H1 (cell line): ENCODE results near the gene YIF1A. TPM values are rescaled to one million over a fixed set of nuclear protein-coding genes. Genes with fewer than 3 reads are reported as not detected.

ENCODE experiments used
- CTCF ChIA-PET: fragments of 300-600 bp; sonication (Branson Sonifier 250); formaldehyde crosslinking; loops from one replicate; lab custom pipeline; 2021; ENCODE audit not compliant: partially characterized antibody; lab: Charles Lee
- POLR2A ChIA-PET: fragments of 300-600 bp; sonication (Branson Sonifier 250); formaldehyde crosslinking; loops from one replicate; lab custom pipeline; 2021; ENCODE audit warnings: inconsistent platforms; ENCODE audit not compliant: partially characterized antibody; lab: Charles Lee
- DNase-seq, 2 experiments: peaks; one replicate each; pipeline versions ENCODE4 v3.0.0 to v3.0.0-alpha.2; 2010 to 2022; ENCODE audit warnings: low spot score in 2 of 2, low read depth in 1 of 2, mixed read lengths in 1 of 2
- FAIRE-seq: peaks from 2 replicates; lab custom pipeline; 2011; peaks lifted over from hg19 to GRCh38; lab: Jason Lieb, UNC
- H2AFZ ChIP-seq: 2 replicates; pipeline ENCODE4 v1.8.1; 2012; ENCODE audit warnings: low read length, inconsistent platforms
- H2AK5ac ChIP-seq: 2 replicates; pipeline ENCODE4 v1.6.1; 2013; ENCODE audit warnings: low read depth, low read length
- H2BK120ac ChIP-seq: replicated peaks from 2 replicates; pipeline ENCODE3; 2013; ENCODE audit warnings: low read depth, low read length, inconsistent platforms
- H2BK12ac ChIP-seq: 2 replicates; pipeline ENCODE4 v1.6.1; 2013; ENCODE audit warnings: low read depth, low read length
- H2BK15ac ChIP-seq: 2 replicates; pipeline ENCODE4 v1.6.1; 2013; ENCODE audit warnings: low read length
- H2BK20ac ChIP-seq: 2 replicates; pipeline ENCODE4 v1.6.1; 2013; ENCODE audit warnings: low read length
- H2BK5ac ChIP-seq: 2 replicates; pipeline ENCODE4 v1.6.1; 2013; ENCODE audit warnings: low read depth, low read length
- H3K14ac ChIP-seq: 2 replicates; pipeline ENCODE4 v1.6.1; 2013; ENCODE audit warnings: inconsistent platforms; ENCODE audit not compliant: insufficient read length
- H3K18ac ChIP-seq: 2 replicates; pipeline ENCODE4 v1.6.1; 2013; ENCODE audit warnings: low read length; ENCODE audit errors: extremely low read depth
- H3K23ac ChIP-seq: 2 replicates; pipeline ENCODE4 v1.6.1; 2013; ENCODE audit warnings: inconsistent platforms; ENCODE audit not compliant: insufficient read length
- H3K23me2 ChIP-seq: 2 replicates; pipeline ENCODE4 v1.6.1; 2013; ENCODE audit warnings: low read depth, low read length
- H3K27ac ChIP-seq: 2 replicates; pipeline ENCODE4 v1.6.1; 2011; ENCODE audit warnings: low read depth, low read length, inconsistent platforms
- H3K27me3 ChIP-seq, 4 experiments: replicated peaks in 1 of 4; 1 replicate in 1 of 4; 2 replicates in 3 of 4; pipeline versions ENCODE4 v1.6.1 to v1.8.1; 2011 to 2013; ENCODE audit warnings: low read length in 3 of 4, mild to moderate bottlenecking in 3 of 4, inconsistent platforms in 2 of 4, mixed read lengths in 2 of 4, moderate library complexity in 1 of 4; ENCODE audit not compliant: control insufficient read depth in 3 of 4, insufficient read depth in 3 of 4; ENCODE audit errors: extremely low read depth in 1 of 4
- H3K36me3 ChIP-seq, 4 experiments: 2 replicates each; pipeline versions ENCODE4 v1.6.1 to v1.8.1; 2011 to 2013; ENCODE audit warnings: mild to moderate bottlenecking in 4 of 4, low read length in 3 of 4, moderate library complexity in 2 of 4, control low read depth in 1 of 4, inconsistent platforms in 1 of 4; ENCODE audit not compliant: insufficient read depth in 4 of 4, control insufficient read depth in 2 of 4
- H3K4ac ChIP-seq: replicated peaks from 2 replicates; pipeline ENCODE3; 2013; ENCODE audit warnings: low read length, low read depth, mixed read lengths, inconsistent platforms; ENCODE audit not compliant: insufficient read length
- H3K4me1 ChIP-seq, 4 experiments: replicated peaks in 1 of 4; 1 replicate in 1 of 4; 2 replicates in 3 of 4; pipeline versions ENCODE4 v1.6.1 to v1.8.1; 2011 to 2013; ENCODE audit warnings: low read length in 3 of 4, inconsistent platforms in 2 of 4, mixed read lengths in 1 of 4; ENCODE audit not compliant: insufficient read depth in 4 of 4, control insufficient read depth in 3 of 4
- H3K4me2 ChIP-seq, 2 experiments: 2 replicates each; pipeline versions ENCODE4 v1.6.1 to v1.8.1; 2011 to 2013; ENCODE audit warnings: low read depth in 2 of 2, low read length in 2 of 2, control low read depth in 1 of 2, inconsistent platforms in 1 of 2, mild to moderate bottlenecking in 1 of 2; ENCODE audit not compliant: insufficient read depth in 1 of 2
- H3K4me3 ChIP-seq, 4 experiments: fragments of 200-600, 300-600 bp in 1 of 4; sonication (generic), shearing (Covaris generic), sonication (Bioruptor Twin) in 1 of 4; 2 replicates each; pipeline versions ENCODE4 v1.5.1 to v1.8.1; 2011 to 2016; ENCODE audit warnings: low read length in 4 of 4, low read depth in 3 of 4, control low read depth in 2 of 4, inconsistent platforms in 2 of 4, mild to moderate bottlenecking in 2 of 4, mixed read lengths in 1 of 4, moderate library complexity in 1 of 4; ENCODE audit not compliant: insufficient read depth in 2 of 4; ENCODE audit errors: extremely low read depth in 1 of 4
- H3K56ac ChIP-seq: replicated peaks from 2 replicates; pipeline ENCODE3; 2013; ENCODE audit warnings: low read depth, mild to moderate bottlenecking, mixed read lengths, low read length, inconsistent platforms; ENCODE audit not compliant: insufficient read length
- H3K79me1 ChIP-seq: 2 replicates; pipeline ENCODE4 v1.6.1; 2013; ENCODE audit warnings: low read depth, low read length, control low read depth
- H3K79me2 ChIP-seq, 2 experiments: 2 replicates each; pipeline versions ENCODE4 v1.6.1 to v1.8.1; 2012 to 2013; ENCODE audit warnings: low read length in 2 of 2, mild to moderate bottlenecking in 2 of 2, inconsistent platforms in 1 of 2; ENCODE audit not compliant: insufficient read depth in 2 of 2, control insufficient read depth in 1 of 2
- H3K9ac ChIP-seq, 4 experiments: replicated peaks in 1 of 4; 1 replicate in 1 of 4; 2 replicates in 3 of 4; pipeline versions ENCODE4 v1.6.1 to v1.8.1; 2011 to 2013; ENCODE audit warnings: low read depth in 3 of 4, low read length in 3 of 4, control low read depth in 2 of 4, mild to moderate bottlenecking in 2 of 4, moderate library complexity in 2 of 4, inconsistent platforms in 1 of 4; ENCODE audit errors: extremely low read depth in 1 of 4
- H3K9me3 ChIP-seq, 2 experiments: 2 replicates each; pipeline versions ENCODE4 v1.6.1 to v1.8.1; 2012 to 2013; ENCODE audit warnings: mild to moderate bottlenecking in 2 of 2, moderate library complexity in 2 of 2, control low read depth in 1 of 2, inconsistent platforms in 1 of 2, low read depth in 1 of 2, low read length in 1 of 2, mixed read lengths in 1 of 2; ENCODE audit not compliant: insufficient read depth in 2 of 2
- H4K20me1 ChIP-seq, 2 experiments: replicated peaks in 1 of 2; 2 replicates each; pipeline versions ENCODE3 to v1.8.1; 2011 to 2013; ENCODE audit warnings: inconsistent platforms in 2 of 2, low read length in 2 of 2, mild to moderate bottlenecking in 1 of 2; ENCODE audit not compliant: insufficient read depth in 2 of 2, control insufficient read depth in 1 of 2
- H4K5ac ChIP-seq: 2 replicates; pipeline ENCODE4 v1.6.1; 2013; ENCODE audit warnings: low read length, low read depth, mixed read lengths, inconsistent platforms; ENCODE audit not compliant: insufficient read length
- H4K8ac ChIP-seq: 2 replicates; pipeline ENCODE4 v1.8.0; 2013; ENCODE audit warnings: mild to moderate bottlenecking, moderate library complexity, low read length, inconsistent platforms; ENCODE audit not compliant: insufficient read depth; ENCODE audit errors: extremely low read depth
- H4K91ac ChIP-seq: replicated peaks from 2 replicates; pipeline ENCODE3; 2013; ENCODE audit warnings: low read length, mixed read lengths, inconsistent platforms; ENCODE audit not compliant: insufficient read length
- CBX5 ChIP-seq: fragments of 300-800, 300-1000 bp; sonication (generic); IDR thresholded peaks from 2 replicates; pipeline ENCODE4 v1.7.1; 2016; ENCODE audit warnings: antibody characterized with exemption, low read length, low read depth
- CHD2 ChIP-seq: IDR thresholded peaks from 2 replicates; pipeline ENCODE4 v1.6.1; 2012; ENCODE audit warnings: low read length, improper control_type of control experiment
- GTF2F1 ChIP-seq: IDR thresholded peaks from 2 replicates; pipeline ENCODE4 v1.6.1; 2012; ENCODE audit warnings: low read depth, low read length, improper control_type of control experiment, borderline replicate concordance
- SP2 ChIP-seq: IDR thresholded peaks from 2 replicates; pipeline ENCODE4 v1.6.1; 2012; ENCODE audit warnings: mild to moderate bottlenecking, low read length, inconsistent platforms
- SUZ12 ChIP-seq: fragments of 200-600 bp; sonication (generic); IDR thresholded peaks from 2 replicates; pipeline ENCODE4 v1.6.1; 2012; ENCODE audit warnings: mild to moderate bottlenecking, inconsistent platforms, low read length, moderate library complexity, mixed read lengths
- USF2 ChIP-seq: IDR thresholded peaks from 2 replicates; pipeline ENCODE4 v1.6.1; 2011; ENCODE audit warnings: low read length, improper control_type of control experiment
- WGBS, 2 experiments: shearing (Covaris generic) in 1 of 2; methylation state at CpG; one replicate each; pipeline versions ENCODE4 v1.1.6 to v1.1.7; 2013 to 2015; ENCODE audit warnings: low lambda C conversion rate in 2 of 2, mixed read lengths in 2 of 2, inconsistent platforms in 1 of 2, low coverage in 1 of 2, missing lambda C conversion rate in 1 of 2; ENCODE audit not compliant: insufficient replicate concordance in 2 of 2, insufficient coverage in 1 of 2, insufficient read length in 1 of 2; ENCODE audit errors: extremely low coverage in 1 of 2, missing lambda C conversion rate in 1 of 2; 5-methylcytosine and 5-hydroxymethylcytosine counted together
- polyA plus RNA-seq, 7 experiments: library from polyadenylated mRNA; depleted of rRNA in 3 of 7; stranded (reverse) in 5 of 7; unstranded in 2 of 7; fragments of >200 nt in 5 of 7; fragments of 200-250 nt in 2 of 7; gene quantifications; 1 replicate in 5 of 7; 2 replicates in 1 of 7; 4 replicates in 1 of 7; pipeline versions ENCODE4 v1.2.1 to v1.2.3, GENCODE V29; 2011 to 2013; ENCODE audit warnings: missing spikeins in 2 of 7, mixed read lengths in 2 of 7
- total RNA-seq: library from RNA; stranded (reverse); fragmentation: NEBNext Ultra II Directional; extraction: Animal tissue kit (Norgen Biotek cat#: 25700); gene quantifications from 2 replicates; pipeline ENCODE4 v1.2.1, GENCODE V29; 2021
- TF ChIP-seq, protein P1 (sequence below): IDR thresholded peaks from 2 replicates; pipeline ENCODE4 v1.6.1; 2011; ENCODE audit warnings: low read depth, mild to moderate bottlenecking, low read length; ENCODE audit not compliant: insufficient read depth

Gene YIF1A
- total and polyA plus RNA-seq, 2 of the 8 experiments (the other 6 are each of a cell fraction or from before 2014, with no cell fraction given) = 70.1 to 178 TPM

GRCh38 chr11:66283461-66284105 lies 5.4 kb downstream of the YIF1A start:
- H3K79me2 ChIP-seq = peaks cover 0 to 9% of the 10 kb centered on the region in 2 experiments; a peak in 1 of 4 replicates
- H2BK5ac ChIP-seq = no peak overlapping the region
- H2AFZ ChIP-seq = no peak overlapping the region
- no peak for TF ChIP-seq GTF2F1
- TF ChIP-seq USF2 = no peak
- TF ChIP-seq, protein P1, sequence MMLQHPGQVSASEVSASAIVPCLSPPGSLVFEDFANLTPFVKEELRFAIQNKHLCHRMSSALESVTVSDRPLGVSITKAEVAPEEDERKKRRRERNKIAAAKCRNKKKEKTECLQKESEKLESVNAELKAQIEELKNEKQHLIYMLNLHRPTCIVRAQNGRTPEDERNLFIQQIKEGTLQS = no peak
- no peak for TF ChIP-seq CHD2
- TF ChIP-seq SP2 = no peak
- no peak for TF ChIP-seq CBX5
- no peak for TF ChIP-seq SUZ12
- H2AK5ac ChIP-seq = no peak overlapping the region
- H2BK120ac ChIP-seq = no peak overlapping the region
- ChIA-PET CTCF (interaction anchor here (0.5 to 5.2 kb wide), 18 partner anchors 7 to 697 kb away, joined by 3 to 48 read pairs (median 4); partner anchors contain the start of genes MRPL11, RAB1B, RIN1 and TMEM151A), POLR2A (interaction anchor here (0.8 to 7.9 kb wide), 9 partner anchors 8 to 62 kb away, joined by 3 to 125 read pairs (median 4); partner anchors contain the start of genes B4GAT1, BRMS1, RAB1B and TMEM151A)
- no peak overlapping the region for H4K8ac ChIP-seq
- no peak overlapping the region for H3K56ac ChIP-seq
- H3K9me3 ChIP-seq = no peaks in the 10 kb centered on the region
- no peak overlapping the region for H2BK15ac ChIP-seq
- H3K23ac ChIP-seq = no peak overlapping the region
- H3K4me3 ChIP-seq = no peak overlapping the region
- H3K36me3 ChIP-seq = peaks cover 0 to 2% (median 0%) of the 10 kb centered on the region in 4 experiments; a peak in 1 of 8 replicates
- H3K79me1 ChIP-seq = peaks cover 5% of the 10 kb centered on the region
- H4K91ac ChIP-seq = no peak overlapping the region
- H2BK12ac ChIP-seq = no peak overlapping the region
- H3K18ac ChIP-seq = no peak overlapping the region
- no peak overlapping the region for H4K5ac ChIP-seq
- peaks cover 0 to 4% (median under 1%) of the 10 kb centered on the region in 4 experiments; a peak in 2 of 7 replicates for H3K27me3 ChIP-seq
- no peak overlapping the region for H3K4ac ChIP-seq
- no peak overlapping the region for H3K27ac ChIP-seq
- DNase-seq (no peak), FAIRE-seq (no peak)
- peaks cover 3% of the 10 kb centered on the region; the same call in 1 of the 2 replicates for H3K23me2 ChIP-seq
- H3K4me1 ChIP-seq = peaks cover 0 to 21% (median 16%) of the 10 kb centered on the region in 4 experiments; a peak in 5 of 7 replicates
- 97% methylated on average over 8 of the region's 14 CpGs; no CpG with 5 or more reads in 1 of the 2 experiments for WGBS, 2 experiments
- peaks cover 9 to 28% of the 10 kb centered on the region in 2 experiments for H4K20me1 ChIP-seq
- no peak overlapping the region for H3K4me2 ChIP-seq
- no peak overlapping the region for H2BK20ac ChIP-seq
- H3K9ac ChIP-seq = no peak overlapping the region
- H3K14ac ChIP-seq = no peak overlapping the region
